IPS-18c (cell line): ENCODE results near the gene GEN1.
"Not testable (repeated sequence)": the region's sequence is repeated elsewhere in the genome, so short reads cannot be mapped to it uniquely, and the experiment has no call there.

Experiments
- H3K4me3 ChIP-seq: 2 replicates; pipeline ENCODE4 v1.7.0; 2013; ENCODE audit warnings: low read depth, mild to moderate bottlenecking, low read length, moderate library complexity; ENCODE audit not compliant: insufficient read depth
- H3K9me3 ChIP-seq: one replicate; pipeline ENCODE4 v1.6.1; 2013; ENCODE audit warnings: mild to moderate bottlenecking, low read length, moderate library complexity; ENCODE audit not compliant: control insufficient read depth, insufficient read depth

Gene GEN1

GRCh38 chr2:17813742-17814473 lies 60.0 kb downstream of the GEN1 start:
- Histone ChIP-seq H3K4me3 (no peak overlapping the region), H3K9me3 (peaks cover 2% of the 10 kb centered on the region)

GRCh38 chr2:17814601-17815000 lies 60.7 kb downstream of the GEN1 start:
- peaks cover 2% of the 10 kb centered on the region for H3K9me3 ChIP-seq
- no peak overlapping the region for H3K4me3 ChIP-seq

GRCh38 chr2:17815468-17816184 lies 61.7 kb downstream of the GEN1 start:
- peaks cover 2% of the 10 kb centered on the region for H3K9me3 ChIP-seq
- H3K4me3 ChIP-seq = no peak overlapping the region

GRCh38 chr2:17816396-17817245 lies 62.7 kb downstream of the GEN1 start, which contains the start of gene MSGN1:
Gene MSGN1 (plus strand): TSS chr2:17816460. CDS start chr2:17816519, 59 bp downstream.
- Histone ChIP-seq H3K9me3 (no peaks in the 10 kb centered on the region), H3K4me3 (no peak within 1 kb of the TSS)

GRCh38 chr2:17818235-17818815 lies 64.4 kb downstream of the GEN1 start:
- no peaks in the 10 kb centered on the region for H3K9me3 ChIP-seq
- no peak overlapping the region for H3K4me3 ChIP-seq

- no peak overlapping the region for H3K4me3 ChIP-seq
- H3K9me3 ChIP-seq = no peaks in the 10 kb centered on the region
Measured at GRCh38 chr2:17821080-17821479, 67.1 kb downstream of the GEN1 start.

GRCh38 chr2:17821535-17822444 lies 67.9 kb downstream of the GEN1 start:
- H3K4me3 ChIP-seq = no peak overlapping the region

GRCh38 chr2:17822445-17823117 lies 68.6 kb downstream of the GEN1 start:
- Histone ChIP-seq H3K9me3 (no peaks in the 10 kb centered on the region), H3K4me3 (no peak overlapping the region)

More at GRCh38 chr2:17821535-17822444, 67.9 kb downstream of the GEN1 start:
- H3K9me3 ChIP-seq = no peaks in the 10 kb centered on the region

GRCh38 chr2:17823646-17824045 lies 69.7 kb downstream of the GEN1 start:
- not testable (repeated sequence) for H3K4me3 ChIP-seq, H3K9me3 ChIP-seq

- Histone ChIP-seq H3K4me3 (no peak overlapping the region), H3K9me3 (no peaks in the 10 kb centered on the region)
Measured at GRCh38 chr2:17827316-17827715, 73.4 kb downstream of the GEN1 start.

- Histone ChIP-seq H3K4me3 (no peak overlapping the region), H3K9me3 (no peaks in the 10 kb centered on the region)
Measured at GRCh38 chr2:17827785-17828184, 73.8 kb downstream of the GEN1 start.

- no peaks in the 10 kb centered on the region for H3K9me3 ChIP-seq
- peak overlapping the region; percentile 22; the same call in 1 of the 2 replicates for H3K4me3 ChIP-seq
Measured at GRCh38 chr2:17830053-17831034, 76.4 kb downstream of the GEN1 start.

- Histone ChIP-seq H3K9me3 (no peaks in the 10 kb centered on the region), H3K4me3 (no peak overlapping the region)
Measured at GRCh38 chr2:17835516-17835915, 81.6 kb downstream of the GEN1 start.
